Gastroesophageal sphincter (tissue), 3 donors: ENCODE measurements around the gene SRRM5.

Experiments
- CTCF ChIP-seq, 4 experiments: fragments of 200-600 bp in 2 of 4; fragments of 450-650 bp in 2 of 4; sonication (generic) in 1 of 4; IDR thresholded peaks; one replicate each; pipeline ENCODE4 v1.5.1; 2017 to 2019; ENCODE audit warnings: antibody characterized with exemption in 4 of 4, mild to moderate bottlenecking in 2 of 4, moderate library complexity in 2 of 4
- EP300 ChIP-seq: sonication (generic); formaldehyde crosslinking; IDR thresholded peaks from one replicate; pipeline ENCODE4 v1.6.1; 2017; ENCODE audit warnings: antibody characterized with exemption, mild to moderate bottlenecking
- POLR2A ChIP-seq, 2 donors: fragments of 450-650 bp; IDR thresholded peaks; one replicate each; pipeline ENCODE4 v1.6.1; 2017; ENCODE audit warnings: antibody characterized with exemption in 2 of 2, mild to moderate bottlenecking in 2 of 2, moderate library complexity in 1 of 2
- POLR2AphosphoS5 ChIP-seq: sonication (generic); formaldehyde crosslinking; IDR thresholded peaks from one replicate; pipeline ENCODE4 v1.6.1; 2017; ENCODE audit warnings: antibody characterized with exemption

DNA sequence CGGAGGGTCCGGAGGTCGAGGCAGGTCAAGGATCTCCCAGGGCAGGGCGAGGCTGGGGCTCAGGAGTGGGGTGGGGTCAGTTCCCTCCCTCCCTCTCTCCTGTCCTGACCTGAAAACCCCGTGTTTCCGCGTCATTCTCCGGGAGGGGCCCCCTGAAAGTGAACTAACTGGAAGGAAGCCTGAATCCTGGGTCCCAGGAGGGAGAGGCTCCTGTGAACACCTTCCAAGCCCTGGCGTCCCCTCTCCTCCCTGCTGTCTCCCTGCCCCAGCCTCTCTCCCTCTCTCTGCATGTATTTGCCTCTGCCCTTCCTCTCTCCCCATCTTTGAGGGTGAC lies 28.5 kb downstream of the SRRM5 start:
- no peak for TF ChIP-seq EP300
- TF ChIP-seq CTCF (IDR thresholded peaks at IDR 0.05): no peak
- TF ChIP-seq POLR2AphosphoS5: no peak
- TF ChIP-seq POLR2A (IDR thresholded peaks at IDR 0.05): no peak
